ENCODE measurements around the gene PER2. TPM values are rescaled to one million over a fixed set of nuclear protein-coding genes. Genes with fewer than 3 reads are reported as not detected.

Gene PER2
- total and polyA plus RNA-seq, 9 of the 15 experiments (the other 6 are each of a cell fraction or from before 2014, with no cell fraction given), result 1.1 to 10.3 (median 2.9) TPM

DNA sequence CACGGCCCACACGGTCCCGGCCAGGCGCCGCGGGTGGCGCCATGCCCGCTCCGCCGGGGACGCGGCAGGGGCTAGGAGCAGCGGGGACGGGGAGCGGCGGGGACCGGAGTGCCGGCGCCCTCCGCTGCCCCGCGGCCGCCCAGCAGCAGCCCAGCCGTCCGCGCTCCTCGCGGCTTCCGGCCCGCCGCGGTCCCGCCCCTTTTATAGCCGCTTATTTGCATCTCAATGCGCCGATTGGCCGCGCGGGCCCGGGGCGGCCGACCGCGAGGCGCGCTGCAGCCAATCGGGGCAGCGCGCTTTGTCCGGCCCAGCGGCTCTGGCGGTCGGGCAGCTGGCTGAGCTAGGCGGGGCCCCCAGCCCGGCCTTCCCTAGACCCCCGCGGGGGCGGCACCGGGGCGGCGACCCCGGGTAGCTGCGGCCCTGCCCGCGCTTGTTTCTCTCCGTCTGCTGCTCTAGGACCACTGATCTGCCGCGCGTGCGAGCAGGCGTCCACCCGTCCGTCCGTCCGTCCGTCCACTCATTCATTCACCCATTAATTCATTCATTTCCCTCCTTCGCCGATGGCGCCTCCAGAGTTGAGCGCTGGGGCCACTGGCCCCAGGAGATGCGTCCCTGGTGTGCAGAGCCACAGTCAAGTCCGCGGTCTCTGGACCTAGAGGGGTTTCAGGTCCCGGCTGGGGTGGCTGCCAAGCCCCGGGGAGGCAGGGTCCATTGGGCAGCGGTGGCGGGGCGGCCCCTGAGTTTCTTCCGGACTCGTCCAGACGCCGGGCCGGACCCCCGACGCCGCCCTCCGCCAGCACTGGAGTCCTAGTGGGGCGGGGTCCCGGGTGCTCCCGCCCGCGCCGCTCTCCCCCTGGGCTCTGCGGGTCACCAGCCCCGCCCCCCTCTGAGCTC is 48.3 kb downstream of the PER2 start, which contains the start of gene HES6 (continued):
- TF ChIP-seq RAD21 (CRISPR knock-in tag; conservative IDR thresholded peaks at IDR 0.05 in 1 of 2, IDR thresholded peaks at IDR 0.05 in 1 of 2) (0 out of 4 replicates have a peak, but pooled peaks of 1 of the 2 experiments have one; percentile 4), MYC (IDR thresholded peaks at IDR 0.05; ENCODE audit: low read depth, low read length) (0 out of 2 replicates have a peak, but pooled peaks have one; percentile 36), MYC (CRISPR knock-in tag; IDR thresholded peaks at IDR 0.05; ENCODE audit: borderline replicate concordance, low read depth) (no peak), PCBP1 (IDR thresholded peaks at IDR 0.05; ENCODE audit: low read depth, low read length, poor library complexity, severe bottlenecking) (peak; percentile 56), NFIC (IDR thresholded peaks at IDR 0.05) (peak; percentile 70), NFYB (IDR thresholded peaks at IDR 0.05; ENCODE audit: extremely low read depth, insufficient read length) (peak; percentile 74), SMAD4 (CRISPR knock-in tag; conservative IDR thresholded peaks at IDR 0.05) (peak; percentile 35; the same call in 1 of the 2 replicates), TBP (optimal IDR thresholded peaks at IDR 0.05; ENCODE audit: low read depth, low read length) (peak; percentile 97), ZNF124 (CRISPR knock-in tag; IDR thresholded peaks at IDR 0.05) (no peak), DACH1 (IDR thresholded peaks at IDR 0.05; ENCODE audit: partially characterized antibody) (no peak), HNRNPK (IDR thresholded peaks at IDR 0.05; ENCODE audit: low read depth, low read length, poor library complexity, severe bottlenecking) (peak; percentile 23), NCOA6 (IDR thresholded peaks at IDR 0.05) (peak; percentile 92), TRIM28 (IDR thresholded peaks at IDR 0.05) (no peak), BCLAF1 (IDR thresholded peaks at IDR 0.05; ENCODE audit: borderline replicate concordance in 1 of 2, control insufficient read depth in 1 of 2, low read depth in 2 of 2, low read length in 1 of 2) (no peak), HCFC1 (IDR thresholded peaks at IDR 0.05; ENCODE audit: low read depth, low read length) (no peak), HDAC1 (IDR thresholded peaks at IDR 0.05) (peak in 1 of 2 experiments; percentile 30; a peak in 1 of 4 replicates), TEAD1 (CRISPR knock-in tag; IDR thresholded peaks at IDR 0.05) (no peak), SREBF2 (CRISPR knock-in tag; IDR thresholded peaks at IDR 0.05) (no peak), UBTF (IDR thresholded peaks at IDR 0.05; ENCODE audit: borderline replicate concordance in 1 of 2, low read depth in 2 of 2, low read length in 2 of 2) (0 out of 4 replicates have a peak, but pooled peaks of 1 of the 2 experiments have one; percentile 27), ARID1B (IDR thresholded peaks at IDR 0.05) (no peak)
- TF ChIP-seq, protein P1, sequence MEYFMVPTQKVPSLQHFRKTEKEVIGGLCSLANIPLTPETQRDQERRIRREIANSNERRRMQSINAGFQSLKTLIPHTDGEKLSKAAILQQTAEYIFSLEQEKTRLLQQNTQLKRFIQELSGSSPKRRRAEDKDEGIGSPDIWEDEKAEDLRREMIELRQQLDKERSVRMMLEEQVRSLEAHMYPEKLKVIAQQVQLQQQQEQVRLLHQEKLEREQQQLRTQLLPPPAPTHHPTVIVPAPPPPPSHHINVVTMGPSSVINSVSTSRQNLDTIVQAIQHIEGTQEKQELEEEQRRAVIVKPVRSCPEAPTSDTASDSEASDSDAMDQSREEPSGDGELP (CRISPR knock-in tag; IDR thresholded peaks at IDR 0.05; ENCODE audit: borderline replicate concordance), result peak; percentile 47; the same call in 1 of the 2 replicates

Data from K562 (cell line).